IMR-90 (cell line): ENCODE measurements around the gene TMEM140. TPM values are rescaled to one million over a fixed set of nuclear protein-coding genes. Genes with fewer than 3 reads are reported as not detected.

ENCODE experiments used
- ATAC-seq: fragments of 200-7000 bp; cut with Tn5 transposase; 2 replicates; pipeline ENCODE4 v1.9.1; 2020; ENCODE audit warnings: low read depth, mild to moderate bottlenecking, moderate library complexity
- BruUV-seq: library from RNA; stranded (reverse); fragments of 400-500 nt; replicated peaks from 2 replicates; lab custom pipeline; 2021; lab: Mats Ljungman, UMichigan
- CTCF ChIA-PET: fragments of 300-600 bp; formaldehyde crosslinking; extraction: SDS; loops from one replicate; lab custom pipeline; 2021; ENCODE audit warnings: antibody characterized with exemption; lab: Yijun Ruan, JAX
- POLR2A ChIA-PET: fragments of 300-600 bp; sonication (Branson Sonifier 250); formaldehyde crosslinking; loops from one replicate; lab custom pipeline; 2022; ENCODE audit warnings: antibody characterized with exemption; ENCODE audit not compliant: unreplicated experiment; lab: Charles Lee
- DNase-seq: peaks from one replicate; pipeline ENCODE4 v3.0.0; 2013
- H2AFZ ChIP-seq: replicated peaks from 2 replicates; pipeline ENCODE3; 2013; ENCODE audit warnings: low read length, mild to moderate bottlenecking; ENCODE audit not compliant: poor library complexity
- H2AK5ac ChIP-seq: 2 replicates; pipeline ENCODE4 v1.6.1; 2013; ENCODE audit warnings: low read depth, low read length, inconsistent platforms
- H2AK9ac ChIP-seq: replicated peaks from 2 replicates; pipeline ENCODE3; 2013; ENCODE audit warnings: mild to moderate bottlenecking, low read depth, low read length, moderate library complexity; ENCODE audit not compliant: poor library complexity
- H2BK120ac ChIP-seq: 2 replicates; pipeline ENCODE4 v1.6.1; 2013; ENCODE audit warnings: low read depth, low read length, inconsistent platforms
- H2BK15ac ChIP-seq: 3 replicates; pipeline ENCODE4 v1.6.1; 2013; ENCODE audit warnings: low read depth, low read length, inconsistent platforms
- H2BK20ac ChIP-seq: 2 replicates; pipeline ENCODE4 v1.6.1; 2013; ENCODE audit warnings: low read depth, mild to moderate bottlenecking, inconsistent platforms, low read length, moderate library complexity
- H2BK5ac ChIP-seq: 2 replicates; pipeline ENCODE4 v1.6.1; 2013; ENCODE audit warnings: mild to moderate bottlenecking, low read depth, low read length, inconsistent platforms; ENCODE audit not compliant: poor library complexity, severe bottlenecking
- H3K14ac ChIP-seq: replicated peaks from 2 replicates; pipeline ENCODE4 v1.6.1; 2013; ENCODE audit warnings: low read depth, low read length, inconsistent platforms
- H3K18ac ChIP-seq: 2 replicates; pipeline ENCODE4 v1.6.1; 2013; ENCODE audit warnings: low read depth, low read length, control low read depth
- H3K23ac ChIP-seq: 2 replicates; pipeline ENCODE4 v1.6.1; 2013; ENCODE audit warnings: low read depth, low read length, inconsistent platforms
- H3K27ac ChIP-seq: 2 replicates; pipeline ENCODE4 v1.5.1; 2013; ENCODE audit warnings: mild to moderate bottlenecking, control low read depth, low read length; ENCODE audit not compliant: insufficient read depth
- H3K27me3 ChIP-seq: 2 replicates; pipeline ENCODE4 v1.6.1; 2013; ENCODE audit warnings: low read length; ENCODE audit not compliant: control insufficient read depth, insufficient read depth
- H3K36me3 ChIP-seq: 2 replicates; pipeline ENCODE4 v1.6.1; 2013; ENCODE audit warnings: low read length, mixed read lengths; ENCODE audit not compliant: control insufficient read depth, insufficient read depth
- H3K4ac ChIP-seq: 2 replicates; pipeline ENCODE4 v1.6.1; 2013; ENCODE audit warnings: low read depth, low read length, inconsistent platforms
- H3K4me1 ChIP-seq: 2 replicates; pipeline ENCODE4 v1.6.1; 2013; ENCODE audit warnings: low read length, mixed read lengths; ENCODE audit not compliant: control insufficient read depth, insufficient read depth
- H3K4me2 ChIP-seq: 2 replicates; pipeline ENCODE4 v1.6.1; 2013; ENCODE audit warnings: low read depth, mild to moderate bottlenecking, control low read depth, low read length, moderate library complexity
- H3K4me3 ChIP-seq: 2 replicates; pipeline ENCODE4 v1.5.1; 2013; ENCODE audit warnings: low read depth, mild to moderate bottlenecking, control low read depth, low read length, moderate library complexity; ENCODE audit not compliant: insufficient read depth
- H3K56ac ChIP-seq: 2 replicates; pipeline ENCODE4 v1.6.1; 2013; ENCODE audit warnings: low read length, inconsistent platforms; ENCODE audit not compliant: insufficient read depth; ENCODE audit errors: extremely low read depth
- H3K79me1 ChIP-seq, 2 experiments: 2 replicates each; pipeline ENCODE4 v1.6.1; 2013; ENCODE audit warnings: low read length in 2 of 2, inconsistent platforms in 1 of 2, low read depth in 1 of 2
- H3K9ac ChIP-seq: 2 replicates; pipeline ENCODE4 v1.6.1; 2013; ENCODE audit warnings: low read depth, low read length, control low read depth
- H3K9me1 ChIP-seq: 2 replicates; pipeline ENCODE4 v1.6.1; 2013; ENCODE audit warnings: low read length, inconsistent platforms; ENCODE audit not compliant: insufficient read depth
- H3K9me3 ChIP-seq: 2 replicates; pipeline ENCODE4 v1.6.1; 2013; ENCODE audit warnings: low read length; ENCODE audit not compliant: control insufficient read depth, insufficient read depth
- H4K20me1 ChIP-seq: 2 replicates; pipeline ENCODE4 v1.6.1; 2013; ENCODE audit warnings: low read length, inconsistent platforms; ENCODE audit not compliant: insufficient read depth
- H4K5ac ChIP-seq: 2 replicates; pipeline ENCODE4 v1.6.1; 2013; ENCODE audit warnings: mild to moderate bottlenecking, low read depth, low read length, control low read depth
- H4K8ac ChIP-seq, 2 experiments: 2 replicates each; pipeline ENCODE4 v1.6.1; 2013; ENCODE audit warnings: low read depth in 2 of 2, low read length in 2 of 2, control low read depth in 1 of 2, inconsistent platforms in 1 of 2
- H4K91ac ChIP-seq: 2 replicates; pipeline ENCODE4 v1.6.1; 2013; ENCODE audit warnings: low read depth, low read length, inconsistent platforms; ENCODE audit not compliant: insufficient read depth
- BHLHE40 ChIP-seq: fragments of 150-350 bp; IDR thresholded peaks from 2 replicates; pipeline ENCODE4 v1.6.1; 2016; ENCODE audit warnings: mild to moderate bottlenecking, low read depth, low read length
- CEBPB ChIP-seq: IDR thresholded peaks from 2 replicates; pipeline ENCODE4 v1.6.1; 2012; ENCODE audit warnings: low read depth, low read length, improper control_type of control experiment
- CHD1 ChIP-seq: IDR thresholded peaks from 2 replicates; pipeline ENCODE4 v1.6.1; 2012; ENCODE audit warnings: low read depth, low read length, improper control_type of control experiment
- CTCF ChIP-seq: conservative IDR thresholded peaks from 2 replicates; pipeline ENCODE4 v1.5.1; 2012; ENCODE audit warnings: mild to moderate bottlenecking, low read depth, low read length, improper control_type of control experiment
- FOS ChIP-seq: fragments of 150-350 bp; IDR thresholded peaks from 2 replicates; pipeline ENCODE4 v1.6.1; 2016; ENCODE audit warnings: low read depth, low read length
- MAFK ChIP-seq: IDR thresholded peaks from 2 replicates; pipeline ENCODE4 v1.6.1; 2012; ENCODE audit warnings: low read depth, low read length, improper control_type of control experiment
- MAZ ChIP-seq: IDR thresholded peaks from 2 replicates; pipeline ENCODE4 v1.6.1; 2012; ENCODE audit warnings: low read depth, mild to moderate bottlenecking, low read length, improper control_type of control experiment, moderate library complexity, borderline replicate concordance
- MXI1 ChIP-seq: IDR thresholded peaks from 2 replicates; pipeline ENCODE4 v1.6.1; 2012; ENCODE audit warnings: low read depth, mild to moderate bottlenecking, low read length, moderate library complexity, borderline replicate concordance
- POLR2A ChIP-seq: IDR thresholded peaks from 2 replicates; pipeline ENCODE4 v1.6.1; 2012; ENCODE audit warnings: mild to moderate bottlenecking, low read depth, low read length
- RAD21 ChIP-seq: IDR thresholded peaks from 2 replicates; pipeline ENCODE4 v1.6.1; 2012; ENCODE audit warnings: low read length, improper control_type of control experiment
- RCOR1 ChIP-seq: IDR thresholded peaks from 2 replicates; pipeline ENCODE4 v1.6.1; 2012; ENCODE audit warnings: mild to moderate bottlenecking, low read length, improper control_type of control experiment; ENCODE audit not compliant: insufficient replicate concordance
- RFX5 ChIP-seq: IDR thresholded peaks from 2 replicates; pipeline ENCODE4 v1.8.0; 2012; ENCODE audit warnings: low read depth, mild to moderate bottlenecking, low read length, moderate library complexity
- SMC3 ChIP-seq: fragments of 150-350 bp; IDR thresholded peaks from 2 replicates; pipeline ENCODE4 v1.6.1; 2016; ENCODE audit warnings: low read depth, mild to moderate bottlenecking, antibody characterized with exemption, low read length, moderate library complexity
- WGBS, 2 experiments: methylation state at CpG; one replicate each; pipeline versions ENCODE4 v1.1.5 to v1.1.7; 2013; ENCODE audit warnings: missing lambda C conversion rate in 2 of 2; ENCODE audit not compliant: insufficient read length in 1 of 2; ENCODE audit errors: extremely low coverage in 2 of 2; 5-methylcytosine and 5-hydroxymethylcytosine counted together
- dilution Hi-C: fragments of 300-500 bp; cut with HindIII; formaldehyde crosslinking; loops from one replicate; pipeline ENCODE4 v1.14.3; 2018; ENCODE audit warnings: low sequenced_read_pairs; ENCODE audit not compliant: unreplicated experiment
- in situ Hi-C: fragments of 300-500 bp; cut with MboI; formaldehyde crosslinking; loops from 3 replicates; pipeline ENCODE4 v1.14.3; 2019; ENCODE audit warnings: low sequenced_read_pairs, inconsistent platforms, mixed read lengths
- intact Hi-C: fragments of 100-400 bp; cut with micrococcal nuclease; formaldehyde crosslinking; loops from 2 replicates; pipeline ENCODE4 v1.10.0; 2022
- polyA plus RNA-seq, 3 experiments: library from polyadenylated mRNA; depleted of rRNA; stranded (reverse); fragments of >200 nt; gene quantifications; 2 replicates each; pipeline ENCODE4 v1.2.3, GENCODE V29; 2012; ENCODE audit warnings: low replicate concordance in 1 of 3
- total RNA-seq: library from RNA; depleted of rRNA; stranded (reverse); fragments of >200 nt; gene quantifications from 2 replicates; pipeline ENCODE4 v1.2.3, GENCODE V29; 2012
- TF ChIP-seq, protein P1 (sequence below): fragments of 150-350 bp; IDR thresholded peaks from 2 replicates; pipeline ENCODE4 v1.6.1; 2017; ENCODE audit warnings: mild to moderate bottlenecking, antibody characterized with exemption, low read length, low read depth

Gene TMEM140
- total and polyA plus RNA-seq, 2 of the 4 experiments (the other 2 are of a cell fraction), result 0.24 to 0.72 TPM

GRCh38 chr7:135162382-135163001 is 14.6 kb downstream of the TMEM140 start:
- Histone ChIP-seq H2BK20ac (no peak overlapping the region), H3K36me3 (peaks cover 31% of the 10 kb centered on the region), H3K4me3 (no peak overlapping the region), H3K79me1 (peaks cover 4 to 48% of the 10 kb centered on the region in 2 experiments), H3K27ac (no peak overlapping the region), H3K23ac (no peak overlapping the region), H3K56ac (no peak overlapping the region), H2AFZ (no peak overlapping the region), H4K5ac (no peak overlapping the region), H3K4me2 (no peak overlapping the region), H3K9ac (no peak overlapping the region), H2AK9ac (no peak overlapping the region), H3K27me3 (no peaks in the 10 kb centered on the region), H2AK5ac (no peak overlapping the region), H2BK15ac (no peak overlapping the region), H3K4ac (no peak overlapping the region), H3K14ac (no peak overlapping the region), H3K4me1 (peaks cover 16% of the 10 kb centered on the region), H4K20me1 (0 out of 2 replicates have a peak, but pooled peaks cover 4% of the 10 kb centered on the region), H4K8ac (no peak overlapping the region), H2BK120ac (no peak overlapping the region), H2BK5ac (no peak overlapping the region), H3K9me1 (peaks cover 8% of the 10 kb centered on the region), H3K18ac (no peak overlapping the region), H3K9me3 (no peaks in the 10 kb centered on the region), H4K91ac (no peak overlapping the region)
- no CpG with 5 or more reads among the region's 2 CpGs for WGBS, 2 experiments
- dilution Hi-C loops, result no loop called here
- no peak for DNase-seq
- intact Hi-C loops, result no loop called here
- ATAC-seq, result no peak
- no peak for TF ChIP-seq RCOR1
- TF ChIP-seq CEBPB, result no peak
- TF ChIP-seq MXI1, result no peak
- no peak for TF ChIP-seq CTCF
- TF ChIP-seq FOS, result no peak
- TF ChIP-seq MAZ, result no peak
- TF ChIP-seq RAD21, result no peak
- TF ChIP-seq SMC3, result no peak
- TF ChIP-seq RFX5, result no peak
- no peak for TF ChIP-seq MAFK
- TF ChIP-seq CHD1, result no peak
- TF ChIP-seq BHLHE40, result no peak
- TF ChIP-seq, protein P1, sequence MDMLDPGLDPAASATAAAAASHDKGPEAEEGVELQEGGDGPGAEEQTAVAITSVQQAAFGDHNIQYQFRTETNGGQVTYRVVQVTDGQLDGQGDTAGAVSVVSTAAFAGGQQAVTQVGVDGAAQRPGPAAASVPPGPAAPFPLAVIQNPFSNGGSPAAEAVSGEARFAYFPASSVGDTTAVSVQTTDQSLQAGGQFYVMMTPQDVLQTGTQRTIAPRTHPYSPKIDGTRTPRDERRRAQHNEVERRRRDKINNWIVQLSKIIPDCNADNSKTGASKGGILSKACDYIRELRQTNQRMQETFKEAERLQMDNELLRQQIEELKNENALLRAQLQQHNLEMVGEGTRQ, result no peak
- no peak for TF ChIP-seq POLR2A
- ChIA-PET CTCF (interaction anchor here (1.0 kb wide), 1 partner anchor 8 kb away, joined by 3 read pairs; the partner anchor contains the start of gene CYREN), POLR2A (no interaction called here)
- no TSS peak for BruUV-seq
- in situ Hi-C loops, result loop anchor here (10.0 kb wide), 2 partner anchors 178 to 478 kb away; partner anchors contain the start of gene AGBL3
